ENCODE data around the gene NAV2.
A peak's percentile ranks its signal among the peaks of the same experiment; 100 is the strongest.

The NAV2 gene

DNA sequence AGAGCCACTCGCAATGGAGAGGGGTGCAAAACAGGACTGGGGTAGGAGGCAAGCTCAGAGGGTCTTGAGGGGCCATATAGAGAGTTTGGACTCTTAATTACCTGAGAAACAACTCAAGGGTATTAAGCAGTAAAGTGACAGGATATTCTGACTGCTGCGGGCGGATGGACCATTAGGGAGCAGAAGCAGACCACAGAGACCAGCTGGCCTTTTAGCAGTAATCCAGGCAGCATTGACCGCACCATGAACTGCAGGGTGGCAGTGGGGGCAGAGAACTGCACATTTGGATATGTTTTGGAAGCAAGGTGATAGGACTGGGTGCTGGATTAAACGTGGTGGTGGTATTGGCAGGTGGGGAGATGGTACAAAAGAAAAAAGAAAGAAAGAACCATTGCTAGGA lies 322.3 kb downstream of the NAV2 start:
- no peak for ATAC-seq
- TF ChIP-seq ESRRG (CRISPR knock-in tag; IDR thresholded peaks at IDR 0.05): no peak
- no peak for TF ChIP-seq ZFP30 (CRISPR knock-in tag; IDR thresholded peaks at IDR 0.05)
- no peak for TF ChIP-seq PPARA (CRISPR knock-in tag; IDR thresholded peaks at IDR 0.05; ENCODE audit: borderline replicate concordance)
- no peak for TF ChIP-seq RARB (CRISPR knock-in tag; IDR thresholded peaks at IDR 0.05)
- TF ChIP-seq BACH2 (CRISPR knock-in tag; IDR thresholded peaks at IDR 0.05; ENCODE audit: borderline replicate concordance): no peak
- TF ChIP-seq ARNTL (CRISPR knock-in tag; IDR thresholded peaks at IDR 0.05; ENCODE audit: borderline replicate concordance, low read depth): no peak
- TF ChIP-seq GLIS3 (CRISPR knock-in tag; IDR thresholded peaks at IDR 0.05): no peak
- no peak for TF ChIP-seq ZC3H10 (CRISPR knock-in tag; IDR thresholded peaks at IDR 0.05)
- TF ChIP-seq ZNF565 (CRISPR knock-in tag; conservative IDR thresholded peaks at IDR 0.05; ENCODE audit: low read depth): no peak
- no peak for TF ChIP-seq TSHZ2 (CRISPR knock-in tag; IDR thresholded peaks at IDR 0.05)
- TF ChIP-seq ZNF70 (CRISPR knock-in tag; IDR thresholded peaks at IDR 0.05): no peak
- TF ChIP-seq, protein P1, sequence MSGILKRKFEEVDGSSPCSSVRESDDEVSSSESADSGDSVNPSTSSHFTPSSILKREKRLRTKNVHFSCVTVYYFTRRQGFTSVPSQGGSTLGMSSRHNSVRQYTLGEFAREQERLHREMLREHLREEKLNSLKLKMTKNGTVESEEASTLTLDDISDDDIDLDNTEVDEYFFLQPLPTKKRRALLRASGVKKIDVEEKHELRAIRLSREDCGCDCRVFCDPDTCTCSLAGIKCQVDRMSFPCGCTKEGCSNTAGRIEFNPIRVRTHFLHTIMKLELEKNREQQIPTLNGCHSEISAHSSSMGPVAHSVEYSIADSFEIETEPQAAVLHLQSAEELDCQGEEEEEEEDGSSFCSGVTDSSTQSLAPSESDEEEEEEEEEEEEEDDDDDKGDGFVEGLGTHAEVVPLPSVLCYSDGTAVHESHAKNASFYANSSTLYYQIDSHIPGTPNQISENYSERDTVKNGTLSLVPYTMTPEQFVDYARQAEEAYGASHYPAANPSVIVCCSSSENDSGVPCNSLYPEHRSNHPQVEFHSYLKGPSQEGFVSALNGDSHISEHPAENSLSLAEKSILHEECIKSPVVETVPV (CRISPR knock-in tag; IDR thresholded peaks at IDR 0.05): no peak
- TF ChIP-seq, protein P2, sequence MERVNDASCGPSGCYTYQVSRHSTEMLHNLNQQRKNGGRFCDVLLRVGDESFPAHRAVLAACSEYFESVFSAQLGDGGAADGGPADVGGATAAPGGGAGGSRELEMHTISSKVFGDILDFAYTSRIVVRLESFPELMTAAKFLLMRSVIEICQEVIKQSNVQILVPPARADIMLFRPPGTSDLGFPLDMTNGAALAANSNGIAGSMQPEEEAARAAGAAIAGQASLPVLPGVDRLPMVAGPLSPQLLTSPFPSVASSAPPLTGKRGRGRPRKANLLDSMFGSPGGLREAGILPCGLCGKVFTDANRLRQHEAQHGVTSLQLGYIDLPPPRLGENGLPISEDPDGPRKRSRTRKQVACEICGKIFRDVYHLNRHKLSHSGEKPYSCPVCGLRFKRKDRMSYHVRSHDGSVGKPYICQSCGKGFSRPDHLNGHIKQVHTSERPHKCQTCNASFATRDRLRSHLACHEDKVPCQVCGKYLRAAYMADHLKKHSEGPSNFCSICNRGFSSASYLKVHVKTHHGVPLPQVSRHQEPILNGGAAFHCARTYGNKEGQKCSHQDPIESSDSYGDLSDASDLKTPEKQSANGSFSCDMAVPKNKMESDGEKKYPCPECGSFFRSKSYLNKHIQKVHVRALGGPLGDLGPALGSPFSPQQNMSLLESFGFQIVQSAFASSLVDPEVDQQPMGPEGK (CRISPR knock-in tag; IDR thresholded peaks at IDR 0.05; ENCODE audit: borderline replicate concordance): no peak

DNA sequence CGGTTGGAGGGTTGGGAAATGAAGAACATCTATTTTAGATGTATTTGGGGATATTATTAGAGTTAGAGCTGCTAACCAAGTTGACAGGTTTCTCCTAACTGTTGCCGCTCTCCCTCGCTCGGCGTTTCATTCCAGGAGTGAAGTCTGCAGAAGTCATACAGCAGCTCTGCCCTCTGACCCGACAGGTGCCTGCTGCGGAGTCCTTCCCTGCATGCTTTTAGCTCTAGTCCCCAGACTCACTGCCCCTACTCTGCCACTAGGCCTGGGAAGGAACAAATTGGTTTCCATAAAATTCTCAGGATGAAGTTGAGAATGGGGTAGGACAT lies 322.7 kb downstream of the NAV2 start:
- ATAC-seq: no peak
- TF ChIP-seq OSR1 (CRISPR knock-in tag; IDR thresholded peaks at IDR 0.05): no peak
- no peak for TF ChIP-seq PPARA (CRISPR knock-in tag; IDR thresholded peaks at IDR 0.05; ENCODE audit: borderline replicate concordance)
- no peak for TF ChIP-seq ISL1 (CRISPR knock-in tag; IDR thresholded peaks at IDR 0.05)
- no peak for TF ChIP-seq BACH2 (CRISPR knock-in tag; IDR thresholded peaks at IDR 0.05; ENCODE audit: borderline replicate concordance)
- no peak for TF ChIP-seq ZFP30 (CRISPR knock-in tag; IDR thresholded peaks at IDR 0.05)
- no peak for TF ChIP-seq ZNF70 (CRISPR knock-in tag; IDR thresholded peaks at IDR 0.05)
- TF ChIP-seq ESRRG (CRISPR knock-in tag; IDR thresholded peaks at IDR 0.05): no peak
- TF ChIP-seq TOX (CRISPR knock-in tag; IDR thresholded peaks at IDR 0.05; ENCODE audit: borderline replicate concordance): no peak

DNA sequence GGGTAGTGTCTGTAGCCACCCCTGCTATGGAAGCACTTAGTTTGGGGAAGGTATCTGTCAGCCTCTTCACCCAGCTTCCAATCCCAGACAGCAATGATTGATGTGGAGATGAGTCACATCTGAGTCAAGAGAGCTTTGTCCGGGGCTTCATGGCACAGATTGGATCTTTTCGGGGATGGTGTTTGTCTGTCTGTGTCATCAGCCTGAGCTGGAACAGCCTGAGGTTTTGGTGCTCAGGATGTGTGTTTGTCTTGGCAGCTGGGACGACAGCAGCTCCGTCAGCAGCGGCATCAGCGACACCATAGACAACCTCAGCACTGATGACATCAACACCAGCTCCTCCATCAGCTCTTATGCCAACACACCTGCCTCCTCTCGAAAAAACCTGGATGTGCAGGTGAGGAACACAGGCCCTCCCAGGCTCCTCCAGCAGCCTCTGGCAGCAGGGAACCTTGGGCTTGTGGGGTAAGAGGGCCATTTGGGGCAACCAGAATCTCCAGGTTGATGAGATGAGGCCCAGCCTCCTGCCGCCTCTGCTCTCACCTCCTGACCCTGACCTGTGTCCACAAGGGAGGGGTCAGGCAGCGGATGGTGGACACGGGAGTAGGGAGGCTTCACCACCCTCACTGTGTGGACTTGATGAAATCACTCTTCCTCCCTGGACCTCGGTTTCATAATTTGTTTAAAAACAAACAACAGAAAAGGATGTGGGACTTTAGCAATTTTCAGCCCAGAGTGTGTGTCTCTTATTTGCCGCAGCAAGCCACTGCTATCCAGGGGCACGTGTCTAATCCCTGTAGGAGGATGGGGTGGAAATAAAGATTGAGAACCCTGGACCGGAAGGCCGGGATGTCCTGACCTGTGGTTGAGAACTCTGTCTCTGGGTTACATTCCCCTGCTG lies 323.3 kb downstream of the NAV2 start:
- TF ChIP-seq ZNF565 (CRISPR knock-in tag; conservative IDR thresholded peaks at IDR 0.05; ENCODE audit: low read depth) (no peak), OSR1 (CRISPR knock-in tag; IDR thresholded peaks at IDR 0.05) (no peak), RARB (CRISPR knock-in tag; IDR thresholded peaks at IDR 0.05) (no peak), ZNF8 (CRISPR knock-in tag; IDR thresholded peaks at IDR 0.05) (no peak), ZC3H10 (CRISPR knock-in tag; IDR thresholded peaks at IDR 0.05) (peak; percentile 41; the same call in 1 of the 2 replicates), BACH2 (CRISPR knock-in tag; IDR thresholded peaks at IDR 0.05; ENCODE audit: borderline replicate concordance) (no peak)
- ATAC-seq: peak; percentile 37

DNA sequence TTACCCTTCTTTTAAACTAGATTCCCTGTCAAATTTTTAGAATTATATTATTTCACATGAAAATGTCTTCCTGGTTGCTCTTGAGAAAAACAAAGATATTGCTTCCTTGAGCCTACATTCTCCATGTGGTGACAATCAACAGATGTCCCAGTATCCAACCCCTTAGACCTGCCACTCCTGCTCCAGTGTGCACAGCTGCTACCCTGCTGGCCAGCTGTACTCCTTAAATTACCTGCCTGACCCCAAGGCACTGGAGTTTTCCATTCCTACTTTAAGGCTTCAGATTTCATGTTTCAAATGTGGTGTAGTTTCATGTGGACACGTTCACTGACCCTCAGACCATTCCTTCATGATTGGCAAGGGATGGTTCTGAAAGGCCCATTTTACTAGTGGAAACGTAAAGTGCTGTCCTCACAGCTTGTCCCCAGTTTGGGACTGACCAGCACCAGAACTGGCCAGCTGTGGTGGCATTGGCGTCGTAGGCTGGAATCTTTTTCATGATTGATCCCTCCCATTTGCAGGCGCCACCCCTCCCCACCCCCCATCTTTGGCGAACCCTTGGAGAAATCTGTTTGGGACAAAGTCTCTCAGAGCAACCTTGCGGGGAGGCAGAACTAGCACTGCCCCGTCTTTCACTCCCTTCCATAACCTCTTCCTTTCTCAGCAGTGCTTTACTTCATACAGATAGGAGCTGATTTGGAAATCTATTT lies 324.1 kb downstream of the NAV2 start:
- TF ChIP-seq TCF4 (CRISPR knock-in tag; IDR thresholded peaks at IDR 0.05; ENCODE audit: borderline replicate concordance) (no peak), BACH2 (CRISPR knock-in tag; IDR thresholded peaks at IDR 0.05; ENCODE audit: borderline replicate concordance) (no peak), CREB5 (CRISPR knock-in tag; IDR thresholded peaks at IDR 0.05; ENCODE audit: low read depth) (no peak), GLIS3 (CRISPR knock-in tag; IDR thresholded peaks at IDR 0.05) (no peak), ZFP30 (CRISPR knock-in tag; IDR thresholded peaks at IDR 0.05) (no peak), RARB (CRISPR knock-in tag; IDR thresholded peaks at IDR 0.05) (no peak), ZNF565 (CRISPR knock-in tag; conservative IDR thresholded peaks at IDR 0.05; ENCODE audit: low read depth) (no peak), ZNF70 (CRISPR knock-in tag; IDR thresholded peaks at IDR 0.05) (no peak)
- TF ChIP-seq, protein P2 (CRISPR knock-in tag; IDR thresholded peaks at IDR 0.05; ENCODE audit: borderline replicate concordance): no peak
- TF ChIP-seq, protein P3, sequence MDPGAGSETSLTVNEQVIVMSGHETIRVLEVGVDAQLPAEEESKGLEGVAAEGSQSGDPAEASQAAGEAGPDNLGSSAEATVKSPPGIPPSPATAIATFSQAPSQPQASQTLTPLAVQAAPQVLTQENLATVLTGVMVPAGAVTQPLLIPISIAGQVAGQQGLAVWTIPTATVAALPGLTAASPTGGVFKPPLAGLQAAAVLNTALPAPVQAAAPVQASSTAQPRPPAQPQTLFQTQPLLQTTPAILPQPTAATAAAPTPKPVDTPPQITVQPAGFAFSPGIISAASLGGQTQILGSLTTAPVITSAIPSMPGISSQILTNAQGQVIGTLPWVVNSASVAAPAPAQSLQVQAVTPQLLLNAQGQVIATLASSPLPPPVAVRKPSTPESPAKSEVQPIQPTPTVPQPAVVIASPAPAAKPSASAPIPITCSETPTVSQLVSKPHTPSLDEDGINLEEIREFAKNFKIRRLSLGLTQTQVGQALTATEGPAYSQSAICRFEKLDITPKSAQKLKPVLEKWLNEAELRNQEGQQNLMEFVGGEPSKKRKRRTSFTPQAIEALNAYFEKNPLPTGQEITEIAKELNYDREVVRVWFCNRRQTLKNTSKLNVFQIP (CRISPR knock-in tag; IDR thresholded peaks at IDR 0.05; ENCODE audit: borderline replicate concordance, low read depth): no peak
- no peak for ATAC-seq

Measured in SK-N-SH treated with all-trans-retinoic acid at 6 μM for 48 hours (cell line).